Tibial nerve (tissue), 4 donors: ENCODE measurements around the gene PTPRM. TPM values are rescaled to one million over a fixed set of nuclear protein-coding genes. Genes with fewer than 3 reads are reported as not detected.
A peak's percentile ranks its signal among the peaks of the same experiment; 100 is the strongest.

ENCODE experiments used
- DNase-seq, 2 donors: peaks; one replicate each; pipeline ENCODE4 v3.0.0-alpha.2; 2019; ENCODE audit warnings: low spot score in 2 of 2
- H3K27ac ChIP-seq, 4 donors: fragments of 200-600 bp; sonication (generic) in 3 of 4; one replicate each; pipeline ENCODE4 v1.5.1; 2017 to 2019; ENCODE audit warnings: mild to moderate bottlenecking in 1 of 4
- H3K27me3 ChIP-seq, 2 donors: fragments of 200-600 bp; sonication (generic) in 1 of 2; one replicate each; pipeline versions ENCODE4 v1.5.1 to v1.6.0; 2017 to 2019
- H3K36me3 ChIP-seq, 3 donors: fragments of 200-600 bp; sonication (generic); one replicate each; pipeline ENCODE4 v1.5.1; 2018 to 2019
- H3K4me1 ChIP-seq, 4 donors: fragments of 200-600 bp; sonication (generic) in 3 of 4; one replicate each; pipeline ENCODE4 v1.5.1; 2017 to 2019
- H3K4me3 ChIP-seq, 4 donors: fragments of 200-600 bp; sonication (generic) in 3 of 4; one replicate each; pipeline ENCODE4 v1.5.1; 2017 to 2019; ENCODE audit warnings: mild to moderate bottlenecking in 1 of 4, moderate library complexity in 1 of 4
- H3K9me3 ChIP-seq, 4 donors: fragments of 200-600 bp; sonication (generic) in 3 of 4; one replicate each; pipeline ENCODE4 v1.5.1; 2017 to 2019
- CTCF ChIP-seq, 5 experiments: fragments of 200-600 bp in 3 of 5; fragments of 450-650 bp in 2 of 5; sonication (generic) in 3 of 5; IDR thresholded peaks; one replicate each; pipeline ENCODE4 v1.5.1; 2016 to 2019; ENCODE audit warnings: antibody characterized with exemption in 5 of 5, mild to moderate bottlenecking in 3 of 5, moderate library complexity in 2 of 5
- EP300 ChIP-seq, 2 donors: sonication (generic); formaldehyde crosslinking; IDR thresholded peaks; one replicate each; pipeline ENCODE4 v1.6.1; 2017; ENCODE audit warnings: antibody characterized with exemption in 2 of 2, mild to moderate bottlenecking in 1 of 2
- POLR2A ChIP-seq, 2 donors: fragments of 450-650 bp; IDR thresholded peaks; one replicate each; pipeline ENCODE4 v1.6.1; 2017; ENCODE audit warnings: antibody characterized with exemption in 2 of 2, mild to moderate bottlenecking in 2 of 2, moderate library complexity in 2 of 2
- WGBS, 2 donors: methylation state at CpG; one replicate each; pipeline ENCODE4 v1.1.5; 2018; 5-methylcytosine and 5-hydroxymethylcytosine counted together
- total RNA-seq, 4 donors: library from RNA; depleted of rRNA; stranded (reverse); fragments of >200 nt; gene quantifications; one replicate each; pipeline ENCODE4 v1.1.0, GENCODE V29; 2016

Gene PTPRM
- total RNA-seq, 4 donors from 2014 or later, result 62.2 to 92.4 (median 80.7) TPM

- Histone ChIP-seq H3K9me3 (no peaks in the 10 kb centered on the region), H3K27ac (no peak overlapping the region), H3K4me3 (no peak overlapping the region), H3K36me3 (peaks cover 0 to 9% (median 0%) of the 10 kb centered on the region in 3 donors), H3K4me1 (no peaks in the 10 kb centered on the region), H3K27me3 (no peaks in the 10 kb centered on the region)
- TF ChIP-seq POLR2A (IDR thresholded peaks at IDR 0.05) (no peak), EP300 (IDR thresholded peaks at IDR 0.05) (no peak), CTCF (IDR thresholded peaks at IDR 0.05) (no peak)
- no peak for DNase-seq
- 89 to 94% methylated on average over 3 of the region's 3 CpGs for WGBS, 2 donors
Observed at GRCh38 chr18:8088626-8089025, 521.5 kb downstream of the PTPRM start.

DNA sequence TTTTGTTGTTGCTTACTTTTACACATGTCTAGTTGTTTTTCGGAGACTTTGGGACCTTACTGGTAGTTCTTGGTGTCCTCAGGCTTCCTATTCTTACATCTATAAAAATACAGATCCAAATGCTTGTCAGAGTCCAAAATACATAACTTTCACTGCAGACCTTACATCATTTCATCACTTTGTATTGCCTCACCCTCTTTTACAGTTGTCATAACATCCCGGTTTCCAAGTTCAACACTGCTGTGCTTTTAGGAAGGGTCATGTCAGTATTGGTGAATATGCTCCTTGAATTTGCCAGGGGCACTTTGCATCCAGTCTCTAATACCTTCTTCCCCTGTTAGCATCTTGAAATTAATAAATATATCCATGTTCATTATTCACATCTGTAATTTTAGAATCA lies 523.9 kb downstream of the PTPRM start:
- Histone ChIP-seq H3K36me3 (peaks cover 0 to under 1% (median 0%) of the 10 kb centered on the region in 3 donors), H3K4me1 (no peaks in the 10 kb centered on the region), H3K9me3 (no peaks in the 10 kb centered on the region), H3K4me3 (no peak overlapping the region), H3K27ac (no peak overlapping the region), H3K27me3 (no peaks in the 10 kb centered on the region)
- TF ChIP-seq EP300 (IDR thresholded peaks at IDR 0.05) (peak in 1 of 2 donors; percentile 47), CTCF (IDR thresholded peaks at IDR 0.05) (no peak)
- WGBS, 2 donors, result 64 to 66% methylated on average over 2 of the region's 2 CpGs
- peak in 1 of 2 donors; percentile 16 for DNase-seq

- no peak for TF ChIP-seq POLR2A (IDR thresholded peaks at IDR 0.05)
- no peak for TF ChIP-seq EP300 (IDR thresholded peaks at IDR 0.05)
- TF ChIP-seq CTCF (IDR thresholded peaks at IDR 0.05), result no peak
- Histone ChIP-seq H3K36me3 (peaks cover 0 to 7% (median 0%) of the 10 kb centered on the region in 3 donors), H3K27ac (no peak overlapping the region), H3K4me1 (no peaks in the 10 kb centered on the region), H3K4me3 (no peak overlapping the region), H3K9me3 (no peaks in the 10 kb centered on the region), H3K27me3 (no peaks in the 10 kb centered on the region)
- WGBS, 2 donors, result 95 to 98% methylated on average over 10 of the region's 10 CpGs
- no peak for DNase-seq
Observed at GRCh38 chr18:8095947-8096570, 528.9 kb downstream of the PTPRM start.

DNA sequence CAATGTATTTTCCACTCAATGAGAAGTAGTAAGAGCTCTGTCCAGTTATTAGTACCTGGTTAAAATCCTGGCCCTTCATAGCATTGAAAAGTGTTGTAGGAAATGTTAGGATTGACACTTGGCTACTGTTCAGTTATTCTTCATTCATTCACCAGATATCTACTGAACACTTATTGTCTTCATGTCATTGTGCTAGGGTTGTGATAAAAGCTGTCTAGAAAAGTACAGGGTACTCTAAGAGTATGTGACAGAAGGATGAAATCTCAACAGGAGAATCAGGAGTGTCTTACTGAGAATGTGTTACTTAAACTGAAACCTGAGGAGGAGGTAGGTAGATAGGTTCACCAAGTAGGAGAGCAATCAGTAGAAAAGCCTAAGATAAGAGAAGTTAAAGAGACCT lies 530.3 kb downstream of the PTPRM start:
- Histone ChIP-seq H3K9me3 (peaks cover 0 to 5% (median 0%) of the 10 kb centered on the region in 4 donors), H3K27ac (no peak overlapping the region), H3K4me1 (no peaks in the 10 kb centered on the region), H3K4me3 (no peak overlapping the region), H3K36me3 (peaks cover 0 to 7% (median 0%) of the 10 kb centered on the region in 3 donors), H3K27me3 (no peaks in the 10 kb centered on the region)
- no peak for TF ChIP-seq EP300 (IDR thresholded peaks at IDR 0.05)
- no peak for TF ChIP-seq CTCF (IDR thresholded peaks at IDR 0.05)
- no peak for TF ChIP-seq POLR2A (IDR thresholded peaks at IDR 0.05)
- no peak for DNase-seq

GRCh38 chr18:8097927-8098326 lies 530.8 kb downstream of the PTPRM start:
- no peak overlapping the region for H3K27ac ChIP-seq
- H3K4me1 ChIP-seq, result no peaks in the 10 kb centered on the region
- H3K9me3 ChIP-seq, result peaks cover 0 to 10% (median 1%) of the 10 kb centered on the region in 4 donors
- no peak overlapping the region for H3K4me3 ChIP-seq
- WGBS, 2 donors, result 64 to 82% methylated on average over 1 of the region's 1 CpG
- H3K27me3 ChIP-seq, result no peaks in the 10 kb centered on the region
- peaks cover 0 to 7% (median 0%) of the 10 kb centered on the region in 3 donors for H3K36me3 ChIP-seq
- TF ChIP-seq EP300 (IDR thresholded peaks at IDR 0.05) (no peak), CTCF (IDR thresholded peaks at IDR 0.05) (no peak), POLR2A (IDR thresholded peaks at IDR 0.05) (no peak)
- no peak for DNase-seq
